Stimulated activated CD4-positive, alpha-beta T cell treated with anti-CD3 and anti-CD28 coated beads, Interleukin-2, amount 100 ng/mL, for 24 hours (primary cell): Measurements from ENCODE around the gene MPST.

Experiments
- DNase-seq, 2 donors: peaks; one replicate each; pipeline ENCODE4 v3.0.0-alpha.2; 2020

Gene MPST

GRCh38 chr22:37046589-37046988 lies 27.0 kb downstream of the MPST start:
- DNase-seq: no peak

- DNase-seq: no peak
These were observed 27.5 kb downstream of the MPST start for GRCh38 chr22:37047006-37047405.

- no peak for DNase-seq
These were observed 28.6 kb downstream of the MPST start for GRCh38 chr22:37048133-37048532.

- DNase-seq: no peak
These were observed 29.7 kb downstream of the MPST start for GRCh38 chr22:37049224-37049623.

- DNase-seq: no peak
These were observed 31.4 kb downstream of the MPST start for GRCh38 chr22:37050913-37051312.

- DNase-seq: peak; percentile 77 to 86
These were observed 32.1 kb downstream of the MPST start, which contains the start of gene KCTD17 for GRCh38 chr22:37051391-37052385. Gene KCTD17 (plus strand): TSS chr22:37051742. CDS start chr22:37051761, 19 bp downstream.

GRCh38 chr22:37052386-37053309 lies 33.1 kb downstream of the MPST start:
- no peak for DNase-seq

- DNase-seq: no peak
These were observed 33.9 kb downstream of the MPST start for GRCh38 chr22:37053310-37054055.

GRCh38 chr22:37054056-37054395 lies 34.5 kb downstream of the MPST start:
- DNase-seq: no peak

GRCh38 chr22:37054600-37055365 lies 35.2 kb downstream of the MPST start:
- DNase-seq: no peak

GRCh38 chr22:37056246-37056645 lies 36.7 kb downstream of the MPST start:
- DNase-seq: no peak

- no peak for DNase-seq
These were observed 37.7 kb downstream of the MPST start for GRCh38 chr22:37057226-37057625.

- DNase-seq: no peak
These were observed 38.4 kb downstream of the MPST start for GRCh38 chr22:37057796-37058510.

GRCh38 chr22:37058917-37059701 lies 39.6 kb downstream of the MPST start:
- DNase-seq: no peak

GRCh38 chr22:37059876-37060449 lies 40.4 kb downstream of the MPST start:
- no peak for DNase-seq

GRCh38 chr22:37060801-37061610 lies 41.5 kb downstream of the MPST start:
- DNase-seq: peak; percentile 63 to 70

GRCh38 chr22:37061611-37062375 lies 42.3 kb downstream of the MPST start:
- DNase-seq: no peak

- DNase-seq: no peak
These were observed 42.8 kb downstream of the MPST start for GRCh38 chr22:37062376-37062675.
